Psoas muscle (tissue), 8 donors: ENCODE results near the gene EXD1. TPM values are rescaled to one million over a fixed set of nuclear protein-coding genes. Genes with fewer than 3 reads are reported as not detected.

Experiments used
- ATAC-seq, 4 donors: fragments of 200-7000 bp; cut with Tn5 transposase; one replicate each; pipeline ENCODE4 v1.9.1; 2020; ENCODE audit warnings: moderate library complexity in 3 of 4, mild to moderate bottlenecking in 2 of 4
- DNase-seq, 2 donors: peaks; one replicate each; pipeline ENCODE4 v3.0.0-alpha.2; 2020
- H3K27ac ChIP-seq: fragments of 200-600 bp; one replicate; pipeline ENCODE4 v1.8.0; 2022
- H3K27me3 ChIP-seq, 3 donors: fragments of 200-600 bp in 1 of 3; one replicate each; pipeline versions ENCODE4 v1.6.1 to v1.8.0; 2013 to 2022; ENCODE audit warnings: low read length in 2 of 3, mild to moderate bottlenecking in 2 of 3, moderate library complexity in 1 of 3; ENCODE audit not compliant: insufficient read depth in 3 of 3
- H3K36me3 ChIP-seq, 2 donors: fragments of 200-600 bp in 1 of 2; one replicate each; pipeline versions ENCODE4 v1.6.1 to v1.8.0; 2013 to 2022; ENCODE audit warnings: low read depth in 1 of 2, mild to moderate bottlenecking in 1 of 2, moderate library complexity in 1 of 2; ENCODE audit not compliant: insufficient read depth in 1 of 2
- H3K4me1 ChIP-seq: fragments of 200-600 bp; one replicate; pipeline ENCODE4 v1.8.0; 2022
- H3K4me3 ChIP-seq: fragments of 200-600 bp; one replicate; pipeline ENCODE4 v1.8.0; 2022; ENCODE audit warnings: mild to moderate bottlenecking
- H3K9me3 ChIP-seq: fragments of 200-600 bp; one replicate; pipeline ENCODE4 v1.8.0; 2022
- WGBS, 3 donors: extraction: QIAGEN DNeasy Blood & Tissue Kit; methylation state at CpG; one replicate each; pipeline versions ENCODE4 v1.1.6 to v1.1.7; 2013; 5-methylcytosine and 5-hydroxymethylcytosine counted together
- intact Hi-C, 2 donors: fragments of 100-400 bp; cut with DNase I; formaldehyde crosslinking; loops; one replicate each; pipeline versions ENCODE4 v1.11.0 to v1.14.2; 2022
- polyA plus RNA-seq, 3 donors: library from polyadenylated mRNA; stranded (reverse); fragments of 200-250 nt; gene quantifications; one replicate each; pipeline ENCODE4 v1.2.3, GENCODE V29; 2013
- total RNA-seq, 4 donors: library from RNA; stranded (reverse); fragmentation: NEBNext Ultra II Directional in 2 of 4; extraction: Animal tissue kit (Norgen Biotek cat#: 25700) in 2 of 4; gene quantifications; one replicate each; pipeline versions ENCODE4 v1.2.1 to v1.2.4, GENCODE V29; 2021 to 2023
- TF ChIP-seq, protein P1 (sequence below): fragments of 200-600 bp; IDR thresholded peaks from one replicate; pipeline ENCODE4 v1.8.0; 2022; ENCODE audit warnings: antibody characterized with exemption
- donor health status: healthy with polysubstance abuse.
- donor health status: DM: no; HTN: no; CAD: no; lungs with moderate emphysema.
- donor health status: Bipolar disorder and iron deficiency.
- donor health status: healthy.
- donor health status: DM: yes; HTN: yes; CAD: no.
- donor health status: DM: no; HTN: no; CAD: no.
- donor health status: DM: no; HTN: no; CAD: no.
- donor health status: DM: yes; HTN: yes; CAD: no.

EXD1 gene
- total and polyA plus RNA-seq, 7 donors: 0.43 TPM; not detected in 6

DNA sequence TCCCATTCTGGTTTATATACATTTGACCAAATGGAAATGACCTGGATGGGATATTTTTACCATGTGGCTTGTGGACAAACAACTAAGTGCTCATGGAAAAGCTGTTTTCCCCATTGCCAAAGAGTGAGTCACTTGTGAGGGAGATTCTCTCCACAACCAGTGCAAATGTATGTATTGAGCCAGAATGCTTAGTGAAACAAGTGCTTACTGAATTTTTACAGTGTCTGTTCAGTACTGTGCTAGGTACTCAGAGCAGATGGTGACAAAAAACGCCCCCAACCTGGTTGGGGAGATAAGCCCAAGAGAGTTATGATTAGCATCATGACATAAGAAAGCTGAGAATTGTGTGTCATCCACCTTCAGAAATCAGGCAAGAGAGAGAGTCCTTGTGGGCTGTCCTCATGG is 2.8 kb upstream of the EXD1 start:
- ATAC-seq (peak; percentile 18 to 38 (median 23)), DNase-seq (no peak)
- intact Hi-C loops: loop anchor here (5.0 to 10.0 kb wide), 4 partner anchors 49 to 326 kb away; partner anchors contain the start of genes NUSAP1 (in 1 of the 2) and OIP5 (in 1 of the 2)
- H3K27me3 ChIP-seq: no peaks in the 10 kb centered on the region
- H3K4me3 ChIP-seq: peak overlapping the region; percentile 83
- WGBS, 3 donors: 41 to 57% (median 52%) methylated on average over 1 of the region's 1 CpG
- peaks cover 0 to 5% of the 10 kb centered on the region in 2 donors for H3K36me3 ChIP-seq
- H3K4me1 ChIP-seq: peaks cover 24% of the 10 kb centered on the region
- TF ChIP-seq, protein P1, sequence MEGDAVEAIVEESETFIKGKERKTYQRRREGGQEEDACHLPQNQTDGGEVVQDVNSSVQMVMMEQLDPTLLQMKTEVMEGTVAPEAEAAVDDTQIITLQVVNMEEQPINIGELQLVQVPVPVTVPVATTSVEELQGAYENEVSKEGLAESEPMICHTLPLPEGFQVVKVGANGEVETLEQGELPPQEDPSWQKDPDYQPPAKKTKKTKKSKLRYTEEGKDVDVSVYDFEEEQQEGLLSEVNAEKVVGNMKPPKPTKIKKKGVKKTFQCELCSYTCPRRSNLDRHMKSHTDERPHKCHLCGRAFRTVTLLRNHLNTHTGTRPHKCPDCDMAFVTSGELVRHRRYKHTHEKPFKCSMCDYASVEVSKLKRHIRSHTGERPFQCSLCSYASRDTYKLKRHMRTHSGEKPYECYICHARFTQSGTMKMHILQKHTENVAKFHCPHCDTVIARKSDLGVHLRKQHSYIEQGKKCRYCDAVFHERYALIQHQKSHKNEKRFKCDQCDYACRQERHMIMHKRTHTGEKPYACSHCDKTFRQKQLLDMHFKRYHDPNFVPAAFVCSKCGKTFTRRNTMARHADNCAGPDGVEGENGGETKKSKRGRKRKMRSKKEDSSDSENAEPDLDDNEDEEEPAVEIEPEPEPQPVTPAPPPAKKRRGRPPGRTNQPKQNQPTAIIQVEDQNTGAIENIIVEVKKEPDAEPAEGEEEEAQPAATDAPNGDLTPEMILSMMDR: no peak
- peak overlapping the region; percentile 74 for H3K27ac ChIP-seq
- H3K9me3 ChIP-seq: no peaks in the 10 kb centered on the region

GRCh38 chr15:41231422-41232226 is 1.1 kb upstream of the EXD1 start:
- H3K27me3 ChIP-seq: no peaks in the 10 kb centered on the region
- WGBS, 3 donors: 2 to 3% (median 2%) methylated on average over 24 to 28 of the region's 28 CpGs
- H3K27ac ChIP-seq: peak overlapping the region; percentile 91
- H3K4me3 ChIP-seq: peak overlapping the region; percentile 83
- ATAC-seq (peak in 3 of 4 donors; percentile 45 to 61 (median 50)), DNase-seq (no peak)
- H3K4me1 ChIP-seq: peaks cover 24% of the 10 kb centered on the region
- H3K36me3 ChIP-seq: peaks cover 0 to 5% of the 10 kb centered on the region in 2 donors
- TF ChIP-seq, protein P1: no peak
- no peaks in the 10 kb centered on the region for H3K9me3 ChIP-seq
- intact Hi-C loops: loop anchor here (5.0 to 10.0 kb wide), 4 partner anchors 51 to 324 kb away; partner anchors contain the start of genes NUSAP1 (in 1 of the 2) and OIP5 (in 1 of the 2)

DNA sequence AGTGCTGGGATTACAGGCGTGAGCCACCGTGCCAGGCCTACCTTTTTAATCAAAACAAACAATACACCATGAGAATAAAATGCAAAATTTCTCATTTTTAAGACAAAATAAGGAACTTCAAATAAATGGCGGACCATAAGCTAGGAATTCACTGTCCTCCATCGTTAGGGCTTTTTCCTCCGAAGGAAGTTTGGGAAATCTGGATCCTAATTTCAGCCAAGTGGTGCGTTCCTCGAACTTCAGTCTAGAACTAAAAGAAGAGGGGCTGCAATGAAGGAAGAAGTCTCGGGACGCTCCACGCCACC is 260 bp downstream of the EXD1 start:
- H3K27me3 ChIP-seq: no peaks in the 10 kb centered on the region
- H3K9me3 ChIP-seq: no peaks in the 10 kb centered on the region
- peaks cover 0 to 5% of the 10 kb centered on the region in 2 donors for H3K36me3 ChIP-seq
- H3K4me3 ChIP-seq: peak overlapping the region; percentile 83
- H3K27ac ChIP-seq: peak overlapping the region; percentile 91
- peaks cover 24% of the 10 kb centered on the region for H3K4me1 ChIP-seq
- 28 to 36% (median 33%) methylated on average over 10 of the region's 10 CpGs for WGBS, 3 donors
- TF ChIP-seq, protein P1: no peak
- ATAC-seq (no peak), DNase-seq (no peak)
- intact Hi-C loops: loop anchor here (5.0 to 10.0 kb wide), 4 partner anchors 52 to 323 kb away; partner anchors contain the start of genes NUSAP1 (in 1 of the 2) and OIP5 (in 1 of the 2)

GRCh38 chr15:41219381-41219780 is 11.2 kb downstream of the EXD1 start:
- Histone ChIP-seq H3K4me1 (no peaks in the 10 kb centered on the region), H3K4me3 (no peak overlapping the region), H3K9me3 (no peaks in the 10 kb centered on the region), H3K36me3 (no peaks in the 10 kb centered on the region), H3K27ac (no peak overlapping the region), H3K27me3 (peaks cover 0 to 9% (median 0%) of the 10 kb centered on the region in 3 donors)
- ATAC-seq (no peak), DNase-seq (no peak)
- 47 to 57% (median 48%) methylated on average over 3 of the region's 3 CpGs for WGBS, 3 donors
- intact Hi-C loops: no loop called here
- TF ChIP-seq, protein P1: no peak
